ENCODE data around the gene PRSS53.

GRCh38 chr16:31090540-31090939 lies 1.8 kb upstream of the PRSS53 start:
- TF ChIP-seq, protein P1, sequence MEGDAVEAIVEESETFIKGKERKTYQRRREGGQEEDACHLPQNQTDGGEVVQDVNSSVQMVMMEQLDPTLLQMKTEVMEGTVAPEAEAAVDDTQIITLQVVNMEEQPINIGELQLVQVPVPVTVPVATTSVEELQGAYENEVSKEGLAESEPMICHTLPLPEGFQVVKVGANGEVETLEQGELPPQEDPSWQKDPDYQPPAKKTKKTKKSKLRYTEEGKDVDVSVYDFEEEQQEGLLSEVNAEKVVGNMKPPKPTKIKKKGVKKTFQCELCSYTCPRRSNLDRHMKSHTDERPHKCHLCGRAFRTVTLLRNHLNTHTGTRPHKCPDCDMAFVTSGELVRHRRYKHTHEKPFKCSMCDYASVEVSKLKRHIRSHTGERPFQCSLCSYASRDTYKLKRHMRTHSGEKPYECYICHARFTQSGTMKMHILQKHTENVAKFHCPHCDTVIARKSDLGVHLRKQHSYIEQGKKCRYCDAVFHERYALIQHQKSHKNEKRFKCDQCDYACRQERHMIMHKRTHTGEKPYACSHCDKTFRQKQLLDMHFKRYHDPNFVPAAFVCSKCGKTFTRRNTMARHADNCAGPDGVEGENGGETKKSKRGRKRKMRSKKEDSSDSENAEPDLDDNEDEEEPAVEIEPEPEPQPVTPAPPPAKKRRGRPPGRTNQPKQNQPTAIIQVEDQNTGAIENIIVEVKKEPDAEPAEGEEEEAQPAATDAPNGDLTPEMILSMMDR (IDR thresholded peaks at IDR 0.05): no peak
- no peak for TF ChIP-seq POLR2A (IDR thresholded peaks at IDR 0.05)
